Measurements from ENCODE around the gene CDC42SE2.
"Not testable (repeated sequence)": the region's sequence is repeated elsewhere in the genome, so short reads cannot be mapped to it uniquely, and the experiment has no call there.

CDC42SE2 gene

GRCh38 chr5:131252824-131253171, 11.1 kb upstream of the CDC42SE2 start:
- peak; percentile 80 to 91 for DNase-seq (ENCODE audit: low read depth in 1 of 2, low spot score in 1 of 2)
- TF ChIP-seq, protein P1, sequence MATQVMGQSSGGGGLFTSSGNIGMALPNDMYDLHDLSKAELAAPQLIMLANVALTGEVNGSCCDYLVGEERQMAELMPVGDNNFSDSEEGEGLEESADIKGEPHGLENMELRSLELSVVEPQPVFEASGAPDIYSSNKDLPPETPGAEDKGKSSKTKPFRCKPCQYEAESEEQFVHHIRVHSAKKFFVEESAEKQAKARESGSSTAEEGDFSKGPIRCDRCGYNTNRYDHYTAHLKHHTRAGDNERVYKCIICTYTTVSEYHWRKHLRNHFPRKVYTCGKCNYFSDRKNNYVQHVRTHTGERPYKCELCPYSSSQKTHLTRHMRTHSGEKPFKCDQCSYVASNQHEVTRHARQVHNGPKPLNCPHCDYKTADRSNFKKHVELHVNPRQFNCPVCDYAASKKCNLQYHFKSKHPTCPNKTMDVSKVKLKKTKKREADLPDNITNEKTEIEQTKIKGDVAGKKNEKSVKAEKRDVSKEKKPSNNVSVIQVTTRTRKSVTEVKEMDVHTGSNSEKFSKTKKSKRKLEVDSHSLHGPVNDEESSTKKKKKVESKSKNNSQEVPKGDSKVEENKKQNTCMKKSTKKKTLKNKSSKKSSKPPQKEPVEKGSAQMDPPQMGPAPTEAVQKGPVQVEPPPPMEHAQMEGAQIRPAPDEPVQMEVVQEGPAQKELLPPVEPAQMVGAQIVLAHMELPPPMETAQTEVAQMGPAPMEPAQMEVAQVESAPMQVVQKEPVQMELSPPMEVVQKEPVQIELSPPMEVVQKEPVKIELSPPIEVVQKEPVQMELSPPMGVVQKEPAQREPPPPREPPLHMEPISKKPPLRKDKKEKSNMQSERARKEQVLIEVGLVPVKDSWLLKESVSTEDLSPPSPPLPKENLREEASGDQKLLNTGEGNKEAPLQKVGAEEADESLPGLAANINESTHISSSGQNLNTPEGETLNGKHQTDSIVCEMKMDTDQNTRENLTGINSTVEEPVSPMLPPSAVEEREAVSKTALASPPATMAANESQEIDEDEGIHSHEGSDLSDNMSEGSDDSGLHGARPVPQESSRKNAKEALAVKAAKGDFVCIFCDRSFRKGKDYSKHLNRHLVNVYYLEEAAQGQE (IDR thresholded peaks at IDR 0.05; ENCODE audit: insufficient replicate concordance, low read depth) = no peak
- TF ChIP-seq POLR2AphosphoS5 (IDR thresholded peaks at IDR 0.05; ENCODE audit: low read depth) (peak; percentile 64), SPI1 (IDR thresholded peaks at IDR 0.05; ENCODE audit: borderline replicate concordance, low read depth) (peak; percentile 20; the same call in 1 of the 2 replicates), GABPA (IDR thresholded peaks at IDR 0.05; ENCODE audit: low read depth) (0 out of 2 replicates have a peak, but pooled peaks have one; percentile 19)
- Histone ChIP-seq H3K4me3 (replicated peaks; ENCODE audit: insufficient read depth, low read length) (no peak overlapping the region; the same call in 1 of the 2 replicates), H3K27me3 (ENCODE audit: insufficient read depth, poor library complexity, severe bottlenecking) (no peaks in the 10 kb centered on the region), H3K27ac (replicated peaks) (peak overlapping the region; percentile 74)

DNA sequence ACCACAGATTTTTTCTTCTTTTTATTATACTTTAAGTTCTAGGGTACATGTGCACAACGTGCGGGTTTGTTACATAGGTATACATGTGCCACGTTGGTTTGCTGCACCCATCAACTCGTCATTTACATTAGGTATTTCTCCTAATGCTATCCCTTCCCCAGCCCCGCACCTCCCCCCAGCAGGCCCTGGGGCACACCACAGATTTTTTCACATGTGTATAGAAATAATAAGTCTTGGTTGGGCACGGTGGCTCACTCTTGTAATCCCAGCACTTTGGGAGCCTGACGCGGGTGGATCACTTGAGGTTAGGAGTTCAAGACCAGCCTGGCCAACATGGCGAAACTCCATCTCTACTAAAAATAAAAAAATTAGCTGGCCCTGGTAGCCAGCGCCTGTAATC, 9.8 kb upstream of the CDC42SE2 start:
- H3K27me3 ChIP-seq (ENCODE audit: insufficient read depth, poor library complexity, severe bottlenecking); H3K4me3 ChIP-seq (replicated peaks; ENCODE audit: insufficient read depth, low read length); DNase-seq (ENCODE audit: low read depth in 1 of 2, low spot score in 1 of 2): not testable (repeated sequence)
- peak overlapping the region; percentile 54 for H3K27ac ChIP-seq (replicated peaks)

DNA sequence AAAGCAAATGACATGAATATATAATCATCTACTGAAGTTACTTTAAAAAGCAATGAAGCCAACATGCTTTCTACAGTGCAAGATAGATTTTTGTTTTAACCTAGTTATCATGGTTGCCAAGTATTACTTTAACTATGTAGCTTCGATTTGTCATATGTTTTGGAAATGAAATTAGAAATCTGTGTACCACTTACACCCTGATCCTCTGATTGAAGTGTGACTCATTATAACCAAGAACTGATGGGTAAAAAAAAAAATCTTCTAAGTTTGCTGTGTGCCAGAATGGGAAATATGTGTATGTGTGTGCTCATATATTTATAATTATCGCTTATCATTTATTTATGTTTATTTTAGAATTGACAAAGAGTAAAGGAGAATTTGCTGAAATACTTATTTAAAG, 9.1 kb upstream of the CDC42SE2 start:
- no peaks in the 10 kb centered on the region for H3K27me3 ChIP-seq (ENCODE audit: insufficient read depth, poor library complexity, severe bottlenecking)
- H3K4me3 ChIP-seq (replicated peaks; ENCODE audit: insufficient read depth, low read length) = no peak overlapping the region
- no peak overlapping the region for H3K27ac ChIP-seq (replicated peaks)
- TF ChIP-seq GABPA (IDR thresholded peaks at IDR 0.05; ENCODE audit: low read depth) = no peak
- no peak for TF ChIP-seq CTCF (IDR thresholded peaks at IDR 0.05; ENCODE audit: insufficient read depth, low read length)
- TF ChIP-seq, protein P1 (IDR thresholded peaks at IDR 0.05; ENCODE audit: insufficient replicate concordance, low read depth) = no peak
- TF ChIP-seq SPI1 (IDR thresholded peaks at IDR 0.05; ENCODE audit: borderline replicate concordance, low read depth) = no peak
- no peak for DNase-seq (ENCODE audit: low read depth in 1 of 2, low spot score in 1 of 2)

DNA sequence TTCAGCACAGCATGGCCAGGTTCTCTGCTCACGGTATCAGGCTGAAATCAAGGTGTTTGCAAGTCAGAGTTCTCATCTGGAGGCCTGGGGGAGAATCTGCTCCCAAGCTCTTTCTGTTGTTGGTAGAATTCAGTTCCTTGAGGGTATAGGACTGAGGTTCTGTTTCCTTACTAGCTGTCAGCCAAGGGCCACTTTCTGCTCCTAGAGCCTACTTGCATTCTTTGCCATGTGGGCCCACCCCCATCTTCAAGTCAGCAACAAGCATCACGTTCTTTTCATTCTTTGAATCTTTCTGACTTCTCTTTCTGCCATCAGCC, 7.4 kb upstream of the CDC42SE2 start:
- Histone ChIP-seq H3K27ac (replicated peaks) (no peak overlapping the region; the same call in 1 of the 2 replicates), H3K27me3 (ENCODE audit: insufficient read depth, poor library complexity, severe bottlenecking) (no peaks in the 10 kb centered on the region), H3K4me3 (replicated peaks; ENCODE audit: insufficient read depth, low read length) (no peak overlapping the region)
- no peak for DNase-seq (ENCODE audit: low read depth in 1 of 2, low spot score in 1 of 2)
- TF ChIP-seq, protein P1 (IDR thresholded peaks at IDR 0.05; ENCODE audit: insufficient replicate concordance, low read depth) = no peak
- TF ChIP-seq SPI1 (IDR thresholded peaks at IDR 0.05; ENCODE audit: borderline replicate concordance, low read depth) = no peak
- no peak for TF ChIP-seq CTCF (IDR thresholded peaks at IDR 0.05; ENCODE audit: insufficient read depth, low read length)
- TF ChIP-seq GABPA (IDR thresholded peaks at IDR 0.05; ENCODE audit: low read depth) = no peak
- TF ChIP-seq POLR2AphosphoS5 (IDR thresholded peaks at IDR 0.05; ENCODE audit: low read depth) = no peak
